Duodenal mucosa (tissue), 2 donors: ENCODE results near the gene SRRD.

ENCODE experiments used
- H3K27ac ChIP-seq: one replicate; pipeline ENCODE4 v1.7.0; 2013; ENCODE audit warnings: low read depth, low read length
- H3K27me3 ChIP-seq, 2 donors: one replicate each; pipeline ENCODE4 v1.7.0; 2013; ENCODE audit warnings: low read length in 2 of 2, control low read depth in 1 of 2; ENCODE audit not compliant: insufficient read depth in 2 of 2, control insufficient read depth in 1 of 2
- H3K36me3 ChIP-seq, 2 donors: one replicate each; pipeline ENCODE4 v1.7.0; 2013; ENCODE audit warnings: low read length in 2 of 2, control low read depth in 1 of 2; ENCODE audit not compliant: insufficient read depth in 2 of 2, control insufficient read depth in 1 of 2
- H3K4me1 ChIP-seq, 2 donors: one replicate each; pipeline ENCODE4 v1.7.0; 2013; ENCODE audit warnings: low read length in 2 of 2, control low read depth in 1 of 2; ENCODE audit not compliant: insufficient read depth in 2 of 2, control insufficient read depth in 1 of 2
- H3K4me3 ChIP-seq, 2 donors: one replicate each; pipeline ENCODE4 v1.7.0; 2013; ENCODE audit warnings: low read length in 2 of 2, low read depth in 1 of 2
- H3K9ac ChIP-seq, 2 donors: one replicate each; pipeline ENCODE4 v1.7.0; 2013; ENCODE audit warnings: low read length in 2 of 2, low read depth in 1 of 2
- H3K9me3 ChIP-seq, 2 donors: one replicate each; pipeline ENCODE4 v1.7.0; 2013; ENCODE audit warnings: low read length in 2 of 2, control low read depth in 1 of 2; ENCODE audit not compliant: control insufficient read depth in 1 of 2

The SRRD gene

DNA sequence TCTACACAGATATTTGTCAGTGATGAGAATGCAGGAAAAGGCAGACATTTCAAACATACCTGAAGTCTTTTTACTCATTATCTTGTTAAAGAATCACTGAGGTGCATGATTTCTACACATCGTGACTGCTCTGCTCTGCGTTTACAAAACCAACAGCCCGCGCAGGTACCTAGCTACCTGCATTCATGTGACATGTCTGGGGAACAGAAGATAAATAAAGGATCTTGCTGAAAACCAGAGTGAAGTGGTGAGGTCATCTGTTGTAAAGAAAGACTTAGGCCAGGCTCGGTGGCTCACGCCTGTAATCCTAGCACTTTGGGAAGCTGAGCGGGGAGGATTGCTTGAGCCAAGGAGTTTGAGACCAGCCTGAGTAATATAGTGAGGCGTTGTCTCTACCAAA is 38.9 kb upstream of the SRRD start:
- no peak overlapping the region for H3K27ac ChIP-seq
- H3K27me3 ChIP-seq = no peaks in the 10 kb centered on the region
- H3K36me3 ChIP-seq = peaks cover 0 to under 1% of the 10 kb centered on the region in 2 donors
- no peaks in the 10 kb centered on the region for H3K9me3 ChIP-seq
- H3K4me1 ChIP-seq = no peaks in the 10 kb centered on the region
- H3K9ac ChIP-seq = no peak overlapping the region
- H3K4me3 ChIP-seq = no peak overlapping the region

DNA sequence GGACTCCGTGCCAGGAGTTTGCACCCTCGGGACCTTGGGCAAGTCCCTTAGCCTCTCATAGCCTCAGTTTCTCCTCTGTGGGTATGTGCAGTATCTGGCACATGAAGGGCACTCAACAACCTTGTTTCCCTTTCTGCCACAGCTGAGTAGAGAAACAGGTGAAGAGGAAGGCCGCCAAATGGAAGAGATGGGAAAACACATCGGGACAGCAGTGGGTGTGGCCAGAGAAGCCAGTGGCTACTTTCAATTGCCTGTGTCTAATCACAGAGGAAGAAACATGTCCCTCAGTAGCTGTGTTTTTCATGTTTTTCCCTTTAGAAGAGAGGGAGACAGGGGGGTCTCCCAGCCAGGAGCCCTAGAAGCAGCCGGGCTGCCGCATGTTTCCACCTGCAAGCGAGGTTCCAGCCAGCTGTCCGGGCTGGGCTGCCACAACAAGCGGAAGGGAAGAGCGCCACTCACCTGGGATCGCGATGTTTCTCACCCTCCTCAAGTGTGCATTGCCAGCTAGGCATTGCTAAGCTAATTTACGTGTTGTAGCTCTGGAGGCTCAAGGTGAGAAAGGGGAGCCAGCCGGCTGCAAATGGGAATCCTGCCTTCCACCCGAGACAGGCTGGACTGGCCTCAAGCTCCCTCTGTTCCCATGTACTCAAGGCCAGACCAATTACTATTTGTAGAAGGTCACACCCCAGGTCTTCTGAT is 38.0 kb upstream of the SRRD start:
- Histone ChIP-seq H3K27me3 (no peaks in the 10 kb centered on the region), H3K9ac (no peak overlapping the region), H3K27ac (no peak overlapping the region), H3K36me3 (peaks cover 0 to 10% of the 10 kb centered on the region in 2 donors), H3K4me1 (peaks cover 0 to 4% of the 10 kb centered on the region in 2 donors), H3K4me3 (peak overlapping the region in 1 of 2 donors; percentile 49), H3K9me3 (no peaks in the 10 kb centered on the region)

DNA sequence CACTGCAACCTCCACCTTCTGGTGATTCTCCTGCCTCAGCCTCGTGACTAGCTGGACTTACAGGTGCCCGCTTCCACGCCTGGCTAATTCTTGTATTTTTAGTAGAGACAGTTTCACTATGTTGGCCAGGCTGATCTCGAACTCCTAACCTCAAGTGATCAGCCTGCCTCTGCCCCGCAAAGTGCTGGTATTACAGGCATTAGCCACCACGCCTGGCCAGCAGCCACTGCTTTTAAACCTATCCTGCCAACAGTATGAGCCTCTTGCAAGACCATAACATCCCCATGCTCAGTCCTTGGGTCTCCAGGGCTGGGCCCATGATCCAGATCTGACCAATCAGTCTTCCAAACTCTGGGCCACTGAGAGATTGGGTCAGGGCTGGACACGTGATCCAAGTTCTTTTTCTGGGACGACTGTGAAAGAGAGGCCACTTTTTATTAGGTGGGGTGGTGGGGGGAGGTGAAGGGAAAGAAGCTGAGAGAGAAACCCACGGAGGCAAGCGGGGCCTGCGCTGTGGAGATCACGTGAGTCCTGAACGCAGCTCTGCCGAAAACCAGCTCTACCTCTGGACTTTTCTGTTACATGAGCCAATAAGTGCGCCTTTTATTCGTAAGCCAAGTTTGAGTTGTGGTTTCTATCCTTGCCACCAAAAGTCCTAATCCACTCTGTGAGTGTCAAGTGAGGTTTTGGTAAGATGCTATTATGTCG is 36.7 kb upstream of the SRRD start:
- Histone ChIP-seq H3K27me3 (no peaks in the 10 kb centered on the region), H3K27ac (no peak overlapping the region), H3K4me1 (peaks cover 0 to 7% of the 10 kb centered on the region in 2 donors), H3K4me3 (no peak overlapping the region), H3K9ac (no peak overlapping the region), H3K9me3 (no peaks in the 10 kb centered on the region), H3K36me3 (peaks cover 0 to 21% of the 10 kb centered on the region in 2 donors)

GRCh38 chr22:26447584-26448329 is 35.9 kb upstream of the SRRD start:
- H3K27ac ChIP-seq = no peak overlapping the region
- H3K9ac ChIP-seq = no peak overlapping the region

GRCh38 chr22:26448334-26448733 is 35.3 kb upstream of the SRRD start:
- Histone ChIP-seq H3K9ac (no peak overlapping the region), H3K4me3 (no peak overlapping the region), H3K27me3 (no peaks in the 10 kb centered on the region), H3K4me1 (peaks cover 0 to 7% of the 10 kb centered on the region in 2 donors), H3K9me3 (no peaks in the 10 kb centered on the region), H3K27ac (no peak overlapping the region), H3K36me3 (peaks cover 6 to 34% of the 10 kb centered on the region in 2 donors)

More at GRCh38 chr22:26447584-26448329, 35.9 kb upstream of the SRRD start:
- Histone ChIP-seq H3K36me3 (peaks cover 3 to 29% of the 10 kb centered on the region in 2 donors), H3K4me3 (no peak overlapping the region), H3K9me3 (no peaks in the 10 kb centered on the region), H3K4me1 (peaks cover 0 to 7% of the 10 kb centered on the region in 2 donors), H3K27me3 (no peaks in the 10 kb centered on the region)

- no peak overlapping the region for H3K27ac ChIP-seq
- no peaks in the 10 kb centered on the region for H3K27me3 ChIP-seq
- H3K9ac ChIP-seq = no peak overlapping the region
- H3K36me3 ChIP-seq = peaks cover 11 to 40% of the 10 kb centered on the region in 2 donors
- no peaks in the 10 kb centered on the region for H3K9me3 ChIP-seq
- H3K4me1 ChIP-seq = peaks cover 0 to 7% of the 10 kb centered on the region in 2 donors
- no peak overlapping the region for H3K4me3 ChIP-seq
Observed at GRCh38 chr22:26448941-26449340, 34.7 kb upstream of the SRRD start.

DNA sequence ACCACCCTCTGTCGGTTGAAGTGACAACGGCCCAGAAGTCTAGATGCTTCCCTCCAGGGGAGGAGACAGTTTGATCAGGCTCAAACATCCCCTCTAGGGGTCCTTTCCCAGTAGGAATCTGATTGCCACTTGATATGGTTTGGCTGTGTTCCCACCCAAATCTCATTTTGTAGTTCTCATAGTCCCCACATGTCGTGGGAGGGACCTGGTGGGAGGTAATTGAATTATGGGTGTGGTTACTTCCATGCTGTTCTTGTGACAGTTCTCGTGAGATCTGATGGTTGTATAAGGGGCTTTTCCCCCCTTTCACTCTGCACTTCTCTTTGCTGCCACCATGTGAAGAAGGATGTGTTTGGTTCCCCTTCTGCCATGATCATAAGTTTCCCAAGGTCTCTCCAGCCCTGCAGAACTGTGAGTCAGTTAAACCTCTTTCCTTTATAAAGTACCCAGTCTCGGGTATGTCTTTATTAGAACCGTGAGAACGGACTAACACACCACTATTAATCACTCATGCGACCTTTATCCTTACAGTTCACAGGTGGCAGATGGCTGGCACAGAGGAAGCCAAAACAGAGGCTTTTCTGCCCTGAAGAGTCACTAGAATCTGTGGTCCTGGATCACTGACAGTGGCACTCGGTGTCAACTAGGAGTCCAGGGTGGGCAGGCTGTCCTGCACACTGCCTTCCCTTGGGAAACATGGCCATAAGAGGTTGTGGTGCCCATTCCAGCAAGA is 33.1 kb upstream of the SRRD start:
- H3K4me3 ChIP-seq = no peak overlapping the region
- no peaks in the 10 kb centered on the region for H3K9me3 ChIP-seq
- H3K27ac ChIP-seq = no peak overlapping the region
- no peak overlapping the region for H3K9ac ChIP-seq
- no peaks in the 10 kb centered on the region for H3K27me3 ChIP-seq
- peaks cover 12 to 45% of the 10 kb centered on the region in 2 donors for H3K36me3 ChIP-seq
- peaks cover 0 to 7% of the 10 kb centered on the region in 2 donors for H3K4me1 ChIP-seq

- Histone ChIP-seq H3K36me3 (peaks cover 12 to 56% of the 10 kb centered on the region in 2 donors), H3K9ac (no peak overlapping the region), H3K27ac (no peak overlapping the region), H3K27me3 (no peaks in the 10 kb centered on the region), H3K9me3 (no peaks in the 10 kb centered on the region), H3K4me1 (peaks cover 0 to 7% of the 10 kb centered on the region in 2 donors), H3K4me3 (no peak overlapping the region)
Observed at GRCh38 chr22:26452236-26453016, 31.3 kb upstream of the SRRD start.

DNA sequence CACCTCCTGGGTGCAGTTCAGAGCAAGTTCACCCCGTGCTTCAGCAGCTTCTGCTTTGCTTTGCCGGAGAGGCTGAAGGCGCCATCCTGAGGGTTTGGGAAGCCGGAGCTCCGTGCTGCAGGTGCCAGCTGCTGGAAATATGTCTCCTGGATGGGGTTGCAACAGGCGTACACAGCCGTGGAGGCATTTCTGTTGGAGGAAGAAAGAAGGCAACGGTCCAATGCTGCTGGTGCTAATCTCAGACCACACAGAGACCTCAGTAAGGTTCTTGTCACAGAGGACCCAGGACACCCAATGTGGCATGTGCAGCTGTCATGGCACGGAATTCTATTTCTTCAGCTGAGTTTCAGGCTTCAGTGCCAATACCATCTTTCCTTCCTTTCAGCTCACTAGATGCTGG is 30.5 kb upstream of the SRRD start:
- Histone ChIP-seq H3K36me3 (peaks cover 18 to 64% of the 10 kb centered on the region in 2 donors), H3K27ac (no peak overlapping the region), H3K4me1 (peaks cover 0 to 7% of the 10 kb centered on the region in 2 donors), H3K27me3 (no peaks in the 10 kb centered on the region), H3K9ac (no peak overlapping the region), H3K4me3 (no peak overlapping the region), H3K9me3 (no peaks in the 10 kb centered on the region)
